ENCODE results near the gene TMEM11. TPM values are rescaled to one million over a fixed set of nuclear protein-coding genes. Genes with fewer than 3 reads are reported as not detected.
"Not testable (repeated sequence)": the region's sequence is repeated elsewhere in the genome, so short reads cannot be mapped to it uniquely, and the experiment has no call there.

TMEM11 gene
- polyA plus RNA-seq, 6 donors from 2014 or later: 39.7 to 54.3 (median 42.7) TPM

GRCh38 chr17:21199311-21199710 lies 14.7 kb downstream of the TMEM11 start:
- ATAC-seq (ENCODE audit: low read depth in 2 of 2): no peak
- H3K4me3 Mint-ChIP-seq: no peak overlapping the region

GRCh38 chr17:21198411-21198810 lies 15.6 kb downstream of the TMEM11 start:
- no peak overlapping the region for H3K4me3 Mint-ChIP-seq
- peak overlapping the region in 2 of 6 donors; percentile 9 to 22 for H3K27ac Mint-ChIP-seq
- ATAC-seq (ENCODE audit: low read depth in 2 of 2) (no peak), DNase-seq (no peak)
- H3K9me3 Mint-ChIP-seq: no peaks in the 10 kb centered on the region
- H3K27me3 Mint-ChIP-seq: no peaks in the 10 kb centered on the region
- H3K4me1 Mint-ChIP-seq: peaks cover 19 to 37% (median 29%) of the 10 kb centered on the region in 3 donors
- H3K36me3 Mint-ChIP-seq: peaks cover 8 to 16% of the 10 kb centered on the region in 2 donors

More at GRCh38 chr17:21199311-21199710, 14.7 kb downstream of the TMEM11 start:
- Mint-ChIP-seq H3K36me3 (peaks cover 8 to 13% of the 10 kb centered on the region in 2 donors), H3K4me1 (peaks cover 23 to 40% (median 29%) of the 10 kb centered on the region in 3 donors), H3K9me3 (no peaks in the 10 kb centered on the region), H3K27ac (no peak overlapping the region), H3K27me3 (no peaks in the 10 kb centered on the region)
- DNase-seq: no peak

GRCh38 chr17:21196126-21196525 lies 17.8 kb downstream of the TMEM11 start:
- H3K9me3 Mint-ChIP-seq: no peaks in the 10 kb centered on the region
- H3K36me3 Mint-ChIP-seq: peaks cover 8 to 16% of the 10 kb centered on the region in 2 donors
- H3K27ac Mint-ChIP-seq: no peak overlapping the region
- no peak overlapping the region for H3K4me3 Mint-ChIP-seq
- no peak for DNase-seq
- no peak for ATAC-seq (ENCODE audit: low read depth in 2 of 2)
- peaks cover 16 to 30% (median 21%) of the 10 kb centered on the region in 3 donors for H3K4me1 Mint-ChIP-seq
- H3K27me3 Mint-ChIP-seq: no peaks in the 10 kb centered on the region

GRCh38 chr17:21194703-21195102 lies 19.3 kb downstream of the TMEM11 start:
- no peak for DNase-seq
- Mint-ChIP-seq H3K9me3 (no peaks in the 10 kb centered on the region), H3K36me3 (peaks cover 18 to 26% of the 10 kb centered on the region in 2 donors), H3K27me3 (no peaks in the 10 kb centered on the region), H3K27ac (peak overlapping the region in 3 of 6 donors; percentile 57 to 78 (median 78)), H3K4me3 (no peak overlapping the region), H3K4me1 (peaks cover 7 to 16% (median 8%) of the 10 kb centered on the region in 3 donors)
- no peak for ATAC-seq (ENCODE audit: low read depth in 2 of 2)

- H3K9me3 Mint-ChIP-seq: no peaks in the 10 kb centered on the region
- no peak for ATAC-seq (ENCODE audit: low read depth in 2 of 2)
- no peak overlapping the region for H3K4me3 Mint-ChIP-seq
- peak overlapping the region in 3 of 6 donors; percentile 54 to 87 (median 57) for H3K27ac Mint-ChIP-seq
- DNase-seq: no peak
- peaks cover 7 to 15% (median 8%) of the 10 kb centered on the region in 3 donors for H3K4me1 Mint-ChIP-seq
- H3K27me3 Mint-ChIP-seq: no peaks in the 10 kb centered on the region
- peaks cover 18 to 26% of the 10 kb centered on the region in 2 donors for H3K36me3 Mint-ChIP-seq
Measured at GRCh38 chr17:21194226-21194625, 19.7 kb downstream of the TMEM11 start.

DNA sequence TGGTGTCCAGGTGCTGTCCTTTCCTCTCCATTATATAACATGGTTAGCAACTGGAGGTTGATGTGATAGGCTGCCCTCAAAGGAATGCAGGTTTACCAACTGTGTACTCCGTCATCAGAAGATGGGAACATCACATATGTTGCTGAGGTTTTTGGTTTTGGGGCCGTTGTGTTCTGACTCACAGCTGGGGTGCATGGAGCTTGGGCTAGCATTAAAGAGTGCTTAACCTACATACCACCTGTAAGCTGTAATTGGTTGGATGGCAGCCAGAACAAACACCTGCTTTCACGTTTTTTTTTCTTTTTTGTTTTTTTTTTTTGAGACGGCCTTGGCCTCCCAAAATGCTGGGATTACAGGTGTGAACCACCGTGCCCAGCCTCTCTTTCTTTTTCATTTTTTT lies 20.9 kb downstream of the TMEM11 start:
- DNase-seq (no peak), ATAC-seq (ENCODE audit: low read depth in 2 of 2) (no peak)
- no peaks in the 10 kb centered on the region for H3K27me3 Mint-ChIP-seq
- no peaks in the 10 kb centered on the region for H3K9me3 Mint-ChIP-seq
- H3K4me1 Mint-ChIP-seq: peaks cover 0 to 15% (median 0%) of the 10 kb centered on the region in 3 donors
- H3K27ac Mint-ChIP-seq: no peak overlapping the region
- H3K4me3 Mint-ChIP-seq: no peak overlapping the region
- peaks cover 12 to 18% of the 10 kb centered on the region in 2 donors for H3K36me3 Mint-ChIP-seq

DNA sequence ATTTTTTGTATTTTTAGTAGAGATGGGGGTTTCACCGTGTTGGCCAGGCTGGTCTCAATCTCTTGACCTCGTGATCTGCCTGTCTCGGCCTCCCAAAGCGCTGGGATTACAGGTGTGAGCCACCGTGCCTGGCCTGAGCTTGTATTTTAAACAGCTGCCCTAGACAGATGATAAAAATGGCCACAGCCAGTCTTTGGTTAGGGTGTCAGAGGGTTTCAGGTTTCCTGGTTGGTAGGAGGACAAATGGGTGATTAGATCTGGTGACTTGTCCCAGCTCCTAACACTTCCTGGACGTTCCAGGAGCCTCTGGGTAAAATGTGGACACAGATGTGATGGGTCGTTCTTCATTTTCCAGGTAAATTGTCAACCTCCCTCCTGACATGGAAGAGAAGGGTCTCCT lies 21.5 kb downstream of the TMEM11 start:
- Mint-ChIP-seq H3K4me1 (peaks cover 0 to 12% (median 0%) of the 10 kb centered on the region in 3 donors), H3K36me3 (peaks cover 11 to 17% of the 10 kb centered on the region in 2 donors)
- not testable (repeated sequence) for H3K4me3 Mint-ChIP-seq; ATAC-seq (ENCODE audit: low read depth in 2 of 2); H3K27ac Mint-ChIP-seq; DNase-seq; H3K9me3 Mint-ChIP-seq; H3K27me3 Mint-ChIP-seq

DNA sequence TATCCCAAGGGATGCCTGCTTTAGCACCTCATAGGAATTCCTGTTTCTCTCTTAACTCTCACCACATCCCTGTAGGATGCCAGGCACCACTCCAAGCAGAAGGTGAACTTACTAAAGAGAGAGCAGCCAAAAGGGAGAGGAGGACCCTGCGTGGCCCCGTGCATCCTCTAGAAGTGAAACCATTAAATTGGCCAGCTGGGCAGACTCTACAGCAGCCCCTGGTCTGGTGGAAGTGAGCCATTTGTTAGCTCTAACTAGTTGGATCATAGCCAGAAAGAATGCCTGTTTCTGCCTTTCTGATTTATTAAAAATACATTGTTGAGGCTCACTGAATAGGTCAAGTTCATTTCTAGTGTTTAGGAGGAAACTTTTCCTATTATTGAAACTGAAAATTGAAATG lies 22.3 kb downstream of the TMEM11 start:
- peak overlapping the region in 2 of 6 donors; percentile 52 to 54 for H3K27ac Mint-ChIP-seq
- DNase-seq (no peak), ATAC-seq (ENCODE audit: low read depth in 2 of 2) (no peak)
- H3K9me3 Mint-ChIP-seq: no peaks in the 10 kb centered on the region
- H3K27me3 Mint-ChIP-seq: no peaks in the 10 kb centered on the region
- H3K36me3 Mint-ChIP-seq: peaks cover 11 to 19% of the 10 kb centered on the region in 2 donors
- H3K4me3 Mint-ChIP-seq: no peak overlapping the region
- peaks cover 0 to 7% (median 0%) of the 10 kb centered on the region in 3 donors for H3K4me1 Mint-ChIP-seq

- no peaks in the 10 kb centered on the region for H3K9me3 Mint-ChIP-seq
- DNase-seq: no peak
- peaks cover 0 to 5% (median 0%) of the 10 kb centered on the region in 3 donors for H3K4me1 Mint-ChIP-seq
- H3K4me3 Mint-ChIP-seq: no peak overlapping the region
- H3K27me3 Mint-ChIP-seq: no peaks in the 10 kb centered on the region
- peak overlapping the region in 1 of 6 donors; percentile 58 for H3K27ac Mint-ChIP-seq
- ATAC-seq (ENCODE audit: low read depth in 2 of 2): no peak
- H3K36me3 Mint-ChIP-seq: peaks cover 11 to 24% of the 10 kb centered on the region in 2 donors
Measured at GRCh38 chr17:21190078-21190477, 23.9 kb downstream of the TMEM11 start.

GRCh38 chr17:21189361-21189760 lies 24.6 kb downstream of the TMEM11 start:
- no peak overlapping the region for H3K27ac Mint-ChIP-seq
- H3K27me3 Mint-ChIP-seq: no peaks in the 10 kb centered on the region
- H3K4me3 Mint-ChIP-seq: no peak overlapping the region
- H3K36me3 Mint-ChIP-seq: peaks cover 17 to 28% of the 10 kb centered on the region in 2 donors
- ATAC-seq (ENCODE audit: low read depth in 2 of 2) (no peak), DNase-seq (no peak)
- peaks cover 0 to 2% (median 0%) of the 10 kb centered on the region in 3 donors for H3K4me1 Mint-ChIP-seq
- no peaks in the 10 kb centered on the region for H3K9me3 Mint-ChIP-seq

GRCh38 chr17:21186399-21187187 lies 27.4 kb downstream of the TMEM11 start:
- H3K27ac Mint-ChIP-seq: peak overlapping the region in 1 of 6 donors; percentile 47
- no peaks in the 10 kb centered on the region for H3K9me3 Mint-ChIP-seq

GRCh38 chr17:21185061-21185460 lies 28.9 kb downstream of the TMEM11 start:
- H3K27ac Mint-ChIP-seq: no peak overlapping the region
- peaks cover 10 to 15% of the 10 kb centered on the region in 2 donors for H3K36me3 Mint-ChIP-seq
- no peaks in the 10 kb centered on the region for H3K9me3 Mint-ChIP-seq
- ATAC-seq (ENCODE audit: low read depth in 2 of 2) (no peak), DNase-seq (no peak)
- no peak overlapping the region for H3K4me3 Mint-ChIP-seq
- no peaks in the 10 kb centered on the region for H3K27me3 Mint-ChIP-seq
- H3K4me1 Mint-ChIP-seq: no peaks in the 10 kb centered on the region

More at GRCh38 chr17:21186399-21187187, 27.4 kb downstream of the TMEM11 start:
- Mint-ChIP-seq H3K27me3 (no peaks in the 10 kb centered on the region), H3K36me3 (peaks cover 21 to 25% of the 10 kb centered on the region in 2 donors), H3K4me1 (no peaks in the 10 kb centered on the region), H3K4me3 (no peak overlapping the region)
- ATAC-seq (ENCODE audit: low read depth in 2 of 2): no peak
- DNase-seq: no peak

GRCh38 chr17:21184570-21184969 lies 29.4 kb downstream of the TMEM11 start:
- Mint-ChIP-seq H3K27ac (no peak overlapping the region), H3K36me3 (peaks cover 10 to 15% of the 10 kb centered on the region in 2 donors), H3K4me3 (no peak overlapping the region), H3K9me3 (no peaks in the 10 kb centered on the region), H3K4me1 (no peaks in the 10 kb centered on the region), H3K27me3 (no peaks in the 10 kb centered on the region)
- ATAC-seq (ENCODE audit: low read depth in 2 of 2) (no peak), DNase-seq (no peak)

- Mint-ChIP-seq H3K4me3 (no peak overlapping the region), H3K4me1 (no peaks in the 10 kb centered on the region), H3K27ac (peak overlapping the region in 1 of 6 donors; percentile 11), H3K27me3 (no peaks in the 10 kb centered on the region), H3K36me3 (peaks cover 10 to 15% of the 10 kb centered on the region in 2 donors), H3K9me3 (no peaks in the 10 kb centered on the region)
- ATAC-seq (ENCODE audit: low read depth in 2 of 2) (no peak), DNase-seq (no peak)
Measured at GRCh38 chr17:21183468-21183867, 30.5 kb downstream of the TMEM11 start.

Measured in naive B cell (primary cell).